Coronary artery (tissue), 2 donors: ENCODE data around the gene RBPJL.
"Not testable (repeated sequence)": the region's sequence is repeated elsewhere in the genome, so short reads cannot be mapped to it uniquely, and the experiment has no call there.

Experiments used
- DNase-seq: peaks from one replicate; pipeline ENCODE4 v3.0.0-alpha.2; 2017; ENCODE audit warnings: low spot score
- H3K27ac ChIP-seq, 2 donors: fragments of 200-600 bp; sonication (generic); one replicate each; pipeline ENCODE4 v1.5.1; 2016 to 2019
- H3K4me3 ChIP-seq: fragments of 200-600 bp; sonication (generic); 2 replicates; pipeline ENCODE4 v1.5.1; 2016; ENCODE audit warnings: mild to moderate bottlenecking, moderate library complexity
- TF ChIP-seq, protein P1 (sequence below): fragments of 200-600 bp; sonication (generic); IDR thresholded peaks from one replicate; pipeline ENCODE4 v1.5.1; 2019; ENCODE audit warnings: antibody characterized with exemption

The RBPJL gene

DNA sequence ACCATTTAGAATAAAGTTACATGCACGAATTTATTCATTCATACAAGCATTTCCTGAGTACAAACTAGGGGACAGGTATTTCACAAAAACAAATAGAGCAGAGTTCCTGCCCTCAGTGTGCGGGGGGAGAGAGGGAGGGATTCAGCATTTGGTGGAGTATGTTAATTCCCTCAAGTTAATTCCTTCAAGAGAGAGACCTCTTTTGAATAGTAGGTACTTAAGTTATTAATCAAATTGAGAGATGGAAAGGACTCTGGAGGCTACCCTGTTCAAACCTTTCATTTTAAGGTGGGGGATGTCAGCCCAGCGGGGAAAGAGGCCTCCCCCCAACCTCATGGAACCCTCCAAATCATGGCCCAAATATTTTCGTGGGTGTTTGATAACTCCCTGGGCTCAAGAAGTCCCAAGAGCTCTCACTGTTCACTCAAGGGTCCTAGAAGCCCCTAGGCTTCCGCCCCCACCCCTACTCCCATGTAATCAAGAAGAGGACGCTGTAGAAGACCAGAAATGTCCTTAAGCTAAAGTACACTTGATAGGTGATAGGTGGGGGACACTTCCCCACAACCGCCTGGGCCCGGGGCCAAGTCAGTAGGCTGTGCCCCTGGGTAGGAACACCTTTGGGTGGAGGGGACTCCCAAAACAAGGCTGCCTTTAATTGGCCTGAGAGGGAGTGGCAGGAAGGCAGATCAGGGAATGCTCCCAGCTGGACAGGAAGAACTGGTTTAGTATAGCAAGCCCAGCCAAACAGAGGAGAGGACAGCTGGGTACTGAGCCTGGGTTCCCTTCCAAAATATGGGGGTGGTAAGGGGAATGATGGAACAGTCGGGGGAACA is 38.7 kb downstream of the RBPJL start:
- H3K27ac ChIP-seq, result peak overlapping the region; percentile 94 to 98
- TF ChIP-seq, protein P1, sequence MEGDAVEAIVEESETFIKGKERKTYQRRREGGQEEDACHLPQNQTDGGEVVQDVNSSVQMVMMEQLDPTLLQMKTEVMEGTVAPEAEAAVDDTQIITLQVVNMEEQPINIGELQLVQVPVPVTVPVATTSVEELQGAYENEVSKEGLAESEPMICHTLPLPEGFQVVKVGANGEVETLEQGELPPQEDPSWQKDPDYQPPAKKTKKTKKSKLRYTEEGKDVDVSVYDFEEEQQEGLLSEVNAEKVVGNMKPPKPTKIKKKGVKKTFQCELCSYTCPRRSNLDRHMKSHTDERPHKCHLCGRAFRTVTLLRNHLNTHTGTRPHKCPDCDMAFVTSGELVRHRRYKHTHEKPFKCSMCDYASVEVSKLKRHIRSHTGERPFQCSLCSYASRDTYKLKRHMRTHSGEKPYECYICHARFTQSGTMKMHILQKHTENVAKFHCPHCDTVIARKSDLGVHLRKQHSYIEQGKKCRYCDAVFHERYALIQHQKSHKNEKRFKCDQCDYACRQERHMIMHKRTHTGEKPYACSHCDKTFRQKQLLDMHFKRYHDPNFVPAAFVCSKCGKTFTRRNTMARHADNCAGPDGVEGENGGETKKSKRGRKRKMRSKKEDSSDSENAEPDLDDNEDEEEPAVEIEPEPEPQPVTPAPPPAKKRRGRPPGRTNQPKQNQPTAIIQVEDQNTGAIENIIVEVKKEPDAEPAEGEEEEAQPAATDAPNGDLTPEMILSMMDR, result no peak
- H3K4me3 ChIP-seq, result peak overlapping the region; percentile 90
- no peak for DNase-seq

DNA sequence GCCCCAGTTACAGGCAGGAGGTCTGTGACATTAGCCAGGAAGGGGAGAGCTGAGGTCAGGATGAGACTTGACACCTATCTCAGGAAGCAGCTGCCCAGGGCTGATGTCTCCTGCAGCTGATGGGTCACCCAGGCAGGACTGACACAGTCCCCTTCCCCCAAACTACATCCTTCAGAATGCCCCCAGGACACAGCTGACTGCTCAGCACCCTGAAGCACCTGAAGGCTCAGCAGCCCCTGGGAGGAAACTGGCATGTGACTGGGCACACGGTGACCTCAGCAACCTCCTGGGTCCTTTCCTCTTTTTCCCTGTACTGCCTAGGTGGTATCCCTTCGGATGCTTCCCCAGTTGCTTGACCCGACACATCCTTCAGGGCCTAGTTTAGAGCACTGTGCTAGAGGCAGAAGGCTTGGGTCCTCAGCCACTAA is 39.7 kb downstream of the RBPJL start:
- Histone ChIP-seq H3K4me3 (peak overlapping the region; percentile 90), H3K27ac (peak overlapping the region; percentile 94 to 98)
- no peak for DNase-seq
- TF ChIP-seq, protein P1, result no peak

DNA sequence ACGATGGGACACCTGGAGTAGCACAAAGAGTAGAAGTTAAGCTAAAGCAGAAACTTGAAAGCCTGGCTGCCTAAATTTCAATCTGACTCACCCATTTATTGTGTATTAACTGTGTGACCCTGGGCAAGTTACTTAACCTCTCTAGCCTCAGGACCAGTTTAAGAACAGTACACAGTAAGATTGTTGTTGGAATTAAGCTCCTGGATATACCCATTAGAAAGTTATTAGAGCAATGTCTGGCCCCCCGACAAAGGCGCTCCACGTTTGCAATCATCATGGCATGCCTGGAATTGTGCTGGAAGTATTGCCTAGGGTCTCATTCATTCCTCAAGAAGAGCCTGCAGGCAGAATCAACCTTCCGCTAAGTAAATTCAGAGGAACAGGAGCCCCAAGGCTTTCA is 40.2 kb downstream of the RBPJL start:
- peak overlapping the region; percentile 94 to 98 for H3K27ac ChIP-seq
- TF ChIP-seq, protein P1, result no peak
- DNase-seq, result no peak
- peak overlapping the region; percentile 90 for H3K4me3 ChIP-seq

DNA sequence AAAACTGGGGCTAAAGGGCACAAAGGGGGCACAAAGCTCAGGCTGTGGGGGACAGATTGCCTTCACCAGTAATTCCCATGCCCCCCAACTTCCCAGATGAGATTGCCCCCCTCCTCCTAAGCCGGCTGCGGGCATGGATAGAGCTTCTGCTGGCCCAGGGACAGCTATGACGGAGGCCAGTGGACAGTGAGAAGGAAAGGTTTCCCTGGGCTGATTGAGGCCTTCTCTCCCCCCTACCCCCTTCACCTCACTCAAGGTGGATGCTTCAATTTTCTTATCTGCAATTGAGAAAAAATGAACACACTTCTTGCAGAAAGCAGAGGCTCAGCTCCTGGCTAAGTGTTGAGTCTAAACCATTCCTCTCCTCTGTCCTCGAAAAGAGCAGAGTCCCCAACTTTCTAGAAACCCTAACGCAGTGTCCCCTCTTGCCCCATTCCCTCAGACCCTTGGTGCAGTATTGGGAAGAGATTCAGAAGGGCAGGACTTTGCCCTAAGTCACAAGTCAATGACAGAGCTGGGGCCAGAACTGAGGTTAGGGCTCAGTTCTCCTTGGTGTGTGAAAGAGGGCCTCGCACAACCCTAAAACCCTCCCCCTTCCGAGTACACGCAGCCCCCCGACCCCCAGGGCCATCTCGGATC is 40.8 kb downstream of the RBPJL start:
- TF ChIP-seq, protein P1, result no peak
- DNase-seq, result no peak
- peak overlapping the region; percentile 94 to 98 for H3K27ac ChIP-seq
- H3K4me3 ChIP-seq, result peak overlapping the region; percentile 90

DNA sequence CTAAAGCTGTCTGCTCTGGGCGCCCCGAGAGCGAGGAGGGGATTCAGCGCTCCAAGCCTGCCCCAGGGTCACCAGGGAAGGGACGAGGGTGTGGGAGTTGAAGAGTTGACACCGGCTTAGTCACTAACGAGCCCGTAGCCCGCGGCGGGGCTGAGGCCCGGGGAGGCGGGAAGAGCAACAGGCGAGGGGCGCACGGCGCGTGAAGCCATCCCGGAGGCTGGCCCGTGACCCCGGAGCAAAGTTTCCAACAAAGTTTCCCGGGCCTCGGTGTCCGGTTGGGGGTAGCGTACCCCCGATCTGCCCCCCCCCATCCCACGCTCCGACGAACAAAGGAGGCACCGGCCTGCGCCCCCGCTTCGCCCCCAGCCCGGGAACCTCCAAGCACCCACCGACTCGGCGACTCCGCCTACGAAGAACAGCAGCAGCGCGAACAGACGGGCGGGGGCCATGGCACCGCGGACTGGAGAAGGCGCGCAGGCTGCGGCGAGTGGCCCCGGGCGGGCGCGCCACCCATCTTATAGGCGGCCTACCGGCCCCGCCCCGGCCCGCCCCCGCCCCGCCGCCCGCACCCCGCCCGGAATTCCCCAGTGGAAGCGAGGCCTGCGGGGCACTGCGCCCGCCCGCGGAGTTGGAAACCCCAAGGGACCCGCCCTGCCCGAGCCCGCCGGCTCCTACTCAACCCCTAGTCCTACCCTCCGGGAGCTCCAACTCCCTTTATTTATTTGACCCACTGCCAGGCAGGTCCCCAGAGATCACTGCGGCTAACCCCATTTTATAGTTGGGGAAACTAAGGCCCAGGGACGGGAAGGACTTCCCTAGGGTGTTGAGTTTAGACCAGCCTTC is 41.5 kb downstream of the RBPJL start, which contains the start of gene SDC4:
Gene SDC4, minus strand, starts transcription at position 489 of the 843 bp plus-strand sequence. Its CDS starts 40 bp downstream, at position 449.
- DNase-seq, result peak; percentile 86

DNA sequence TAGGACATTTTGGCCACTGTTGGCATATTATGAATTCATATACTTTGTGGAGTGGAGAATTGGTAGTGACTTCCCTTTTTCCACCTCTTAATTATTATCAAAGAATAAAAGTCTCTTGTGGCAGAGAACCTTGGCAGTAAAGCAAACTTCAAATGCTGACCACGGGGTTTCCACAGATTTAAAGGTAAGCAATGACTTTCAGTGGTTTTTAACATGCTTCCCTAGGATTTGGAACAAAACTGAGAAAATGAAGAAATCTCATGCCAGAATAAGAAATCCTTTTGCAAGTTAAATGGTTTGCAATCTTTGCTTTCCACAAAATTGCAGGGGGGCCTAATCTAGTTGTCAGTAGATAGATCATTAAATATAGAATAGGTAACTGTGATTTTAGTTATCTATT is 43.6 kb downstream of the RBPJL start:
- TF ChIP-seq, protein P1, result no peak
- no peak overlapping the region for H3K27ac ChIP-seq
- DNase-seq, result no peak
- H3K4me3 ChIP-seq, result no peak overlapping the region

More for the DNA sequence above, 41.5 kb downstream of the RBPJL start, which contains the start of gene SDC4:
- Histone ChIP-seq H3K27ac (peak within 1 kb of the TSS; percentile 94 to 98), H3K4me3 (peak within 1 kb of the TSS; percentile 90)
- TF ChIP-seq, protein P1, result no peak

DNA sequence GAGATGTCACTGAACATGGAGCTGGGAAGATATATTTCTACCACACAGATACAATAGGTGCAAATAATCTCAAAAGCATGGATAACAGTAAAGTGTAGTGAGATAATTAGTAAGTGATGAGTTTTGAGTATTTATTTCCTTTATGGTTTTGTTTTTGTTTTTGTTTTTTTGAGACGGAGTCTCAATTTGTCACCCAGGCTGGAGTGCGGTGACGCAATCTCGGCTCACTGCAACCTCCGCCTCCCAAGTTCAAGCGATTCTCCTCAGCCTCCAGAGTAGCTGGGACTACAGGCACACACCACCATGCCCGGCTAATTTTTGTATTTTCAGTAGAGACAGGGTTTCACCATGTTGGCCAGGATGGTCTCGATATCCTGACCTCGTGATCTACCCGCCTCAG is 44.2 kb downstream of the RBPJL start:
- H3K27ac ChIP-seq, H3K4me3 ChIP-seq, DNase-seq: not testable (repeated sequence)
